GM21360 (cell line): Measurements from ENCODE around the gene ZBTB16.

Experiments used
- ATAC-seq: cut with Tn5 transposase; IDR thresholded peaks from one replicate; pipeline ENCODE4 v1.9.1; 2021; ENCODE audit warnings: mild to moderate bottlenecking, moderate library complexity; ENCODE audit not compliant: unreplicated experiment

Gene ZBTB16

GRCh38 chr11:114163229-114163631, 103.7 kb downstream of the ZBTB16 start:
- ATAC-seq = no peak

GRCh38 chr11:114163830-114164401, 104.4 kb downstream of the ZBTB16 start:
- no peak for ATAC-seq

GRCh38 chr11:114164546-114164945, 105.0 kb downstream of the ZBTB16 start:
- ATAC-seq = no peak

GRCh38 chr11:114165326-114166230, 106.1 kb downstream of the ZBTB16 start:
- ATAC-seq = no peak

- no peak for ATAC-seq
Observed at GRCh38 chr11:114166362-114166761, 106.9 kb downstream of the ZBTB16 start.

GRCh38 chr11:114166897-114167323, 107.4 kb downstream of the ZBTB16 start:
- no peak for ATAC-seq

- ATAC-seq = no peak
Observed at GRCh38 chr11:114167355-114167754, 107.8 kb downstream of the ZBTB16 start.

GRCh38 chr11:114167771-114168448, 108.4 kb downstream of the ZBTB16 start:
- ATAC-seq = no peak

GRCh38 chr11:114168691-114169090, 109.2 kb downstream of the ZBTB16 start:
- ATAC-seq = no peak

GRCh38 chr11:114169321-114169749, 109.8 kb downstream of the ZBTB16 start:
- no peak for ATAC-seq

- ATAC-seq = no peak
Observed at GRCh38 chr11:114169821-114170220, 110.3 kb downstream of the ZBTB16 start.

GRCh38 chr11:114170226-114170625, 110.7 kb downstream of the ZBTB16 start:
- no peak for ATAC-seq

GRCh38 chr11:114171257-114172054, 111.9 kb downstream of the ZBTB16 start:
- ATAC-seq = no peak

GRCh38 chr11:114172055-114172861, 112.7 kb downstream of the ZBTB16 start:
- ATAC-seq = no peak

GRCh38 chr11:114172871-114173444, 113.4 kb downstream of the ZBTB16 start:
- ATAC-seq = no peak

- ATAC-seq = no peak
Observed at GRCh38 chr11:114173843-114174242, 114.3 kb downstream of the ZBTB16 start.

GRCh38 chr11:114174712-114175495, 115.4 kb downstream of the ZBTB16 start:
- ATAC-seq = no peak

GRCh38 chr11:114175706-114176105, 116.2 kb downstream of the ZBTB16 start:
- ATAC-seq = no peak

- ATAC-seq = no peak
Observed at GRCh38 chr11:114176321-114176720, 116.8 kb downstream of the ZBTB16 start.
